Caco-2 (cell line): Measurements from ENCODE around the gene EOLA2. TPM values are rescaled to one million over a fixed set of nuclear protein-coding genes. Genes with fewer than 3 reads are reported as not detected.

ENCODE experiments used
- BruUV-seq: library from RNA; stranded (reverse); fragments of 400-500 nt; replicated peaks from 2 replicates; lab custom pipeline; 2021; lab: Mats Ljungman, UMichigan
- CTCF ChIA-PET: fragments of 300-600 bp; sonication (Branson Sonifier 250); formaldehyde crosslinking; loops from one replicate; lab custom pipeline; 2022; ENCODE audit warnings: antibody characterized with exemption; lab: Charles Lee
- POLR2A ChIA-PET: fragments of 300-600 bp; sonication (Branson Sonifier 250); formaldehyde crosslinking; loops from one replicate; lab custom pipeline; 2022; ENCODE audit warnings: antibody characterized with exemption; lab: Charles Lee
- DNase-seq, 2 experiments: peaks; one replicate each; pipeline versions ENCODE4 v3.0.0 to v3.0.0-alpha.2; 2020 to 2022
- H3K27me3 ChIP-seq: replicated peaks from 2 replicates; pipeline ENCODE4 v1.6.0; 2011; ENCODE audit warnings: low read length; ENCODE audit not compliant: control insufficient read depth, insufficient read depth
- H3K36me3 ChIP-seq: 2 replicates; pipeline ENCODE4 v1.5.1; 2011; ENCODE audit warnings: low read length; ENCODE audit not compliant: control insufficient read depth, insufficient read depth
- H3K4me1 ChIP-seq: fragments of 250-450 bp; sonication (Bioruptor Pico); 2 replicates; pipeline ENCODE4 v1.5.1; 2020; ENCODE audit warnings: mild to moderate bottlenecking
- H3K4me3 ChIP-seq: 2 replicates; pipeline ENCODE4 v1.5.1; 2011; ENCODE audit warnings: low read depth, mild to moderate bottlenecking, control low read depth, low read length
- H3K9me3 ChIP-seq: fragments of 250-450 bp; sonication (Bioruptor Pico); 2 replicates; pipeline ENCODE4 v1.5.1; 2020; ENCODE audit warnings: mild to moderate bottlenecking, moderate library complexity
- H3K27ac Mint-ChIP-seq: one replicate; pipeline ENCODE4 v1.8.0; 2022; ENCODE audit warnings: mixed read lengths; ENCODE audit not compliant: unreplicated experiment
- H3K27me3 Mint-ChIP-seq: one replicate; pipeline ENCODE4 v1.8.0; 2022; ENCODE audit warnings: mixed read lengths; ENCODE audit not compliant: insufficient read depth, unreplicated experiment
- H3K36me3 Mint-ChIP-seq: one replicate; pipeline ENCODE4 v1.8.0; 2022; ENCODE audit warnings: mild to moderate bottlenecking, mixed read lengths; ENCODE audit not compliant: insufficient read depth, unreplicated experiment
- H3K4me1 Mint-ChIP-seq: one replicate; pipeline ENCODE4 v1.8.0; 2022; ENCODE audit warnings: low read depth, mixed read lengths; ENCODE audit not compliant: unreplicated experiment
- H3K4me3 Mint-ChIP-seq: one replicate; pipeline ENCODE4 v1.8.0; 2022; ENCODE audit warnings: mild to moderate bottlenecking, moderate library complexity, mixed read lengths; ENCODE audit not compliant: unreplicated experiment
- H3K9me3 Mint-ChIP-seq: one replicate; pipeline ENCODE4 v1.8.0; 2022; ENCODE audit warnings: mixed read lengths; ENCODE audit not compliant: unreplicated experiment
- intact Hi-C: fragments of 100-400 bp; cut with micrococcal nuclease; formaldehyde crosslinking; loops from one replicate; pipeline ENCODE4 v1.10.0; 2022; ENCODE audit not compliant: unreplicated experiment
- total RNA-seq: library from RNA; stranded (reverse); gene quantifications from 2 replicates; pipeline ENCODE4 v1.2.3, GENCODE V29; 2022
- TF ChIP-seq, protein P1 (sequence below), 2 experiments: fragments of 200-600 bp in 1 of 2; IDR thresholded peaks; 1 replicate in 1 of 2; 2 replicates in 1 of 2; pipeline versions ENCODE4 v1.5.1 to v1.8.0; 2011 to 2022; ENCODE audit warnings: antibody characterized with exemption in 1 of 2, control low read depth in 1 of 2, inconsistent platforms in 1 of 2, low read depth in 1 of 2, low read length in 1 of 2, mild to moderate bottlenecking in 1 of 2, moderate library complexity in 1 of 2; ENCODE audit not compliant: insufficient read depth in 1 of 2, severe bottlenecking in 1 of 2, unreplicated experiment in 1 of 2

The EOLA2 gene
- total RNA-seq, 1 experiment from 2014 or later: 32.1 TPM

DNA sequence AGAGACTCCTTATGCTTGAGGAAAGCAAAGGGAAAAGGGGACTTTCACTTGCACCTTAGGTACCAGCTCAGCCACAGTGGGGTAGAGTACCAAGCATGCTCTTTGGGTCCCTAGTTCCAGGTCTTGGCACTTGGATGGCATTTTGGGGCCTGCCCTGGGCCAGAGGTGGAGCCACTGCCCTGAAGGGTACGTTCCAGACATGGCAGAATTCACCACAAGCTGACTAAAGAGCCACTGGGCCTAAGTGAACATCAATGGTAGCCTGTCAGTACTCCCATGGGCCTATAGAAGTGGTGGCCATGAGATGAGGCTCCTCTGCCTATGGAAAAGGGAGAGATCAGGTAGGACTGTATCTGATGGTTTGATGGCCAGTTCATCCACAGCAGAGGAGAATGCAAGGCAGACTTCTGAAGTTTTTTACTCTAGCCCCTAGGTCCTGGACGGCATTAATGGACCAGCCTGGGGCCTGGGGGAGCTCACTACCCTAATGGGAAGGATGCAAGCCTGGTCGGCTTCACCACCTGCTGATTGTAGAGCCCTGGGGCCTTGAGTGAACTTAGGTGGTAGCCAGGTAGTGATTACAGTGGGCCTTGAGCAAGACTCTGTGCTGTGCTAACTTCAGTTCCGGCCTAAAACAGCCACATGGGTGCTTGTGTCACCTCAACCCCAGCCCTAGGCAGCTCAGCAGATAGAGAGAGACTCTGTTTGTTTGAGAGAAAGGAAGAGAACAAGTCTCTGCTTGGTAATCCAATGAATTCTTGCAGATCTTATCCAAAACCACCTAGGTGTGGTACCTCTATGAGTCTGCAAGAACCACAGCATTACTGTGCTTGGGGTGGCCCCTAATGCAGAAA, 28.7 kb downstream of the EOLA2 start:
- H3K4me1 Mint-ChIP-seq: peaks cover 3% of the 10 kb centered on the region
- H3K4me1 ChIP-seq: no peaks in the 10 kb centered on the region
- DNase-seq: no peak
- ChIA-PET CTCF (interaction anchor here (0.6 kb wide), 1 partner anchor 80 kb away, joined by 3 read pairs; no protein-coding TSS in a partner anchor), POLR2A (no interaction called here)
- intact Hi-C loops: no loop called here
- no peaks in the 10 kb centered on the region for H3K36me3 ChIP-seq
- no TSS peak for BruUV-seq
- peaks cover 9% of the 10 kb centered on the region for H3K9me3 Mint-ChIP-seq
- TF ChIP-seq, protein P1, sequence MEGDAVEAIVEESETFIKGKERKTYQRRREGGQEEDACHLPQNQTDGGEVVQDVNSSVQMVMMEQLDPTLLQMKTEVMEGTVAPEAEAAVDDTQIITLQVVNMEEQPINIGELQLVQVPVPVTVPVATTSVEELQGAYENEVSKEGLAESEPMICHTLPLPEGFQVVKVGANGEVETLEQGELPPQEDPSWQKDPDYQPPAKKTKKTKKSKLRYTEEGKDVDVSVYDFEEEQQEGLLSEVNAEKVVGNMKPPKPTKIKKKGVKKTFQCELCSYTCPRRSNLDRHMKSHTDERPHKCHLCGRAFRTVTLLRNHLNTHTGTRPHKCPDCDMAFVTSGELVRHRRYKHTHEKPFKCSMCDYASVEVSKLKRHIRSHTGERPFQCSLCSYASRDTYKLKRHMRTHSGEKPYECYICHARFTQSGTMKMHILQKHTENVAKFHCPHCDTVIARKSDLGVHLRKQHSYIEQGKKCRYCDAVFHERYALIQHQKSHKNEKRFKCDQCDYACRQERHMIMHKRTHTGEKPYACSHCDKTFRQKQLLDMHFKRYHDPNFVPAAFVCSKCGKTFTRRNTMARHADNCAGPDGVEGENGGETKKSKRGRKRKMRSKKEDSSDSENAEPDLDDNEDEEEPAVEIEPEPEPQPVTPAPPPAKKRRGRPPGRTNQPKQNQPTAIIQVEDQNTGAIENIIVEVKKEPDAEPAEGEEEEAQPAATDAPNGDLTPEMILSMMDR (IDR thresholded peaks at IDR 0.05; ENCODE audit: insufficient read depth in 1 of 2, low read depth in 1 of 2, low read length in 1 of 2, severe bottlenecking in 1 of 2, unreplicated experiment in 1 of 2): no peak
- H3K27me3 ChIP-seq: no peaks in the 10 kb centered on the region
- H3K4me3 ChIP-seq: no peak overlapping the region
- H3K4me3 Mint-ChIP-seq: no peak overlapping the region
- H3K27me3 Mint-ChIP-seq: no peaks in the 10 kb centered on the region
- no peak overlapping the region for H3K27ac Mint-ChIP-seq
- H3K36me3 Mint-ChIP-seq: peaks cover 5% of the 10 kb centered on the region
- H3K9me3 ChIP-seq: no peaks in the 10 kb centered on the region

DNA sequence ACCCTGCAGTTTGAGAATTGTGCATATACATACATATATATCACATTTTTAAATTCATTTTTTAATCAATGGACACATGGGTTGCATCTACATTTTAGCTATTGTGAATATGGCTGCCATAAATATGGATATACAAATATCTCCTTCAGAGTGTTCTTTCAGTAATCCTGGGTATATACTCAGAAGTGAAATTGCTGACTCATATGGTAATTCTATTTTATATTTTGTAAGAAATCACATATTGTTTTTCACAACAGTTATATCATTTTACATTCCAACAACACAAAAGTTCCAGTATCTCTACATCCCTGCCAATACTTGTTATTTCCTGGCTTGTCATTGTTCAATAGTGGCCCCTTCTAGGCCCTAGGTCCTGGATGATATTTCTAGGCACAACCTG, 29.6 kb downstream of the EOLA2 start:
- intact Hi-C loops: no loop called here
- Mint-ChIP-seq H3K27ac (no peak overlapping the region), H3K36me3 (peaks cover 5% of the 10 kb centered on the region), H3K4me3 (no peak overlapping the region), H3K4me1 (peaks cover 8% of the 10 kb centered on the region), H3K27me3 (no peaks in the 10 kb centered on the region), H3K9me3 (peaks cover 2% of the 10 kb centered on the region)
- H3K36me3 ChIP-seq: no peaks in the 10 kb centered on the region
- DNase-seq: no peak
- TF ChIP-seq, protein P1 (IDR thresholded peaks at IDR 0.05; ENCODE audit: insufficient read depth in 1 of 2, low read depth in 1 of 2, low read length in 1 of 2, severe bottlenecking in 1 of 2, unreplicated experiment in 1 of 2): no peak
- POLR2A ChIA-PET: no interaction called here
- no peak overlapping the region for H3K4me3 ChIP-seq
- CTCF ChIA-PET: no interaction called here
- no peaks in the 10 kb centered on the region for H3K27me3 ChIP-seq
- no peaks in the 10 kb centered on the region for H3K4me1 ChIP-seq
- no TSS peak for BruUV-seq
- H3K9me3 ChIP-seq: no peaks in the 10 kb centered on the region

DNA sequence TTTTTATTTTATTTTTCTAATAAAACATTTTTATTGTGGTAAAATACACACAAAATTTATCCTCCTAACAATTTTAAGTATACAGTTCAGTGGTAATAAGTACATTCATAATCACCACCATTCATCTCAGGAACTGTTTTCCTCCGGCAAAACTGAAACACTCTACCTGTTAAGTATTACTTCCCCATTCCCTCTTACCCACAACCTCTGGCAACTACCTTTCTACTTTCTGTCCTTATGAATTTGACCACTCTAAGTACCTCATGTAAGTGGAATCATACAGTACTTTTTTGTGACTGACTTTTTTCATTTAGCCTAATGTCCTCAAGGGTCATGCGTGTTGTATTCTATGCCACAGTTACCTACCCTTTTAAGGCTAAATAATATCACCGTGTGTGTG, 30.0 kb downstream of the EOLA2 start:
- no peaks in the 10 kb centered on the region for H3K4me1 ChIP-seq
- ChIA-PET CTCF (no interaction called here), POLR2A (no interaction called here)
- no peak overlapping the region for H3K4me3 ChIP-seq
- DNase-seq: no peak
- BruUV-seq: no TSS peak
- H3K27me3 ChIP-seq: no peaks in the 10 kb centered on the region
- Mint-ChIP-seq H3K36me3 (peaks cover 5% of the 10 kb centered on the region), H3K27ac (no peak overlapping the region), H3K9me3 (no peaks in the 10 kb centered on the region), H3K4me1 (peaks cover 8% of the 10 kb centered on the region), H3K27me3 (no peaks in the 10 kb centered on the region), H3K4me3 (no peak overlapping the region)
- intact Hi-C loops: no loop called here
- no peaks in the 10 kb centered on the region for H3K9me3 ChIP-seq
- TF ChIP-seq, protein P1 (IDR thresholded peaks at IDR 0.05; ENCODE audit: insufficient read depth in 1 of 2, low read depth in 1 of 2, low read length in 1 of 2, severe bottlenecking in 1 of 2, unreplicated experiment in 1 of 2): no peak
- H3K36me3 ChIP-seq: no peaks in the 10 kb centered on the region
